ENCODE measurements around the gene ZNF491.
"Not testable (repeated sequence)": the region's sequence is repeated elsewhere in the genome, so short reads cannot be mapped to it uniquely, and the experiment has no call there.

The ZNF491 gene

GRCh38 chr19:11798391-11799330 is at the start of gene ZNF491:
Gene ZNF491, plus strand, starts transcription at chr19:11798523. Its CDS starts 7,431 bp downstream, at chr19:11805954.
- DNase-seq, result peak; percentile 91

- DNase-seq, result no peak
Measured at GRCh38 chr19:11749751-11750150, 48.6 kb upstream of the ZNF491 start.

- DNase-seq, result no peak
Measured at GRCh38 chr19:11752244-11752736, 46.0 kb upstream of the ZNF491 start.

GRCh38 chr19:11754663-11755062 is 43.7 kb upstream of the ZNF491 start:
- DNase-seq, result no peak

GRCh38 chr19:11756965-11757364 is 41.4 kb upstream of the ZNF491 start:
- DNase-seq, result no peak

- DNase-seq, result no peak
Measured at GRCh38 chr19:11759805-11760204, 38.5 kb upstream of the ZNF491 start.

GRCh38 chr19:11763117-11763516 is 35.2 kb upstream of the ZNF491 start:
- no peak for DNase-seq

GRCh38 chr19:11763611-11764010 is 34.7 kb upstream of the ZNF491 start:
- DNase-seq, result no peak

GRCh38 chr19:11766597-11767591 is 31.4 kb upstream of the ZNF491 start, which contains the start of gene ZNF441:
Gene ZNF441, plus strand, starts transcription at chr19:11767000. Its CDS starts 194 bp downstream, at chr19:11767194.
- DNase-seq, result peak; percentile 96

GRCh38 chr19:11767633-11768133 is 30.6 kb upstream of the ZNF491 start:
- DNase-seq, result peak; percentile 26

GRCh38 chr19:11769995-11770394 is 28.3 kb upstream of the ZNF491 start:
- no peak for DNase-seq

GRCh38 chr19:11771520-11771919 is 26.8 kb upstream of the ZNF491 start:
- DNase-seq, result not testable (repeated sequence)

GRCh38 chr19:11776669-11777068 is 21.7 kb upstream of the ZNF491 start:
- not testable (repeated sequence) for DNase-seq

GRCh38 chr19:11780431-11781020 is 17.8 kb upstream of the ZNF491 start:
- DNase-seq, result no peak

- no peak for DNase-seq
Measured at GRCh38 chr19:11781295-11782057, 16.8 kb upstream of the ZNF491 start.

GRCh38 chr19:11783767-11784166 is 14.6 kb upstream of the ZNF491 start:
- no peak for DNase-seq

GRCh38 chr19:11784356-11784755 is 14.0 kb upstream of the ZNF491 start:
- DNase-seq, result no peak

- DNase-seq, result no peak
Measured at GRCh38 chr19:11787536-11787935, 10.8 kb upstream of the ZNF491 start.

- no peak for DNase-seq
Measured at GRCh38 chr19:11792942-11793341, 5.4 kb upstream of the ZNF491 start.

- peak; percentile 86 for DNase-seq
Measured at GRCh38 chr19:11797491-11797890, 832 bp upstream of the ZNF491 start.

- no peak for DNase-seq
Measured at GRCh38 chr19:11806354-11807098, 8.2 kb downstream of the ZNF491 start.

Measured in CD4-positive, alpha-beta T cell treated with Interleukin-6 for 4 hours (primary cell).